A673 (cell line): ENCODE data around the gene CFAP46. TPM values are rescaled to one million over a fixed set of nuclear protein-coding genes. Genes with fewer than 3 reads are reported as not detected.

ENCODE experiments used
- BruUV-seq: library from RNA; stranded (reverse); fragments of 400-500 nt; replicated peaks from 2 replicates; lab custom pipeline; 2021; lab: Mats Ljungman, UMichigan
- CTCF ChIA-PET: fragments of 300-600 bp; sonication (Branson Sonifier 250); formaldehyde crosslinking; loops from one replicate; lab custom pipeline; 2022; ENCODE audit warnings: antibody characterized with exemption; lab: Charles Lee
- POLR2A ChIA-PET: fragments of 300-600 bp; sonication (Branson Sonifier 250); formaldehyde crosslinking; loops from one replicate; lab custom pipeline; 2022; ENCODE audit warnings: antibody characterized with exemption; ENCODE audit not compliant: low non-redundant PET; lab: Charles Lee
- DNase-seq: peaks from one replicate; pipeline ENCODE4 v3.0.0-alpha.2; 2015; ENCODE audit warnings: low spot score
- H3K27ac ChIP-seq: fragments of 200-600 bp; sonication (generic); 2 replicates; pipeline ENCODE4 v1.5.1; 2016; ENCODE audit warnings: mixed run types, low read depth, mild to moderate bottlenecking, mixed read lengths, antibody characterized with exemption, low read length; ENCODE audit not compliant: poor library complexity, severe bottlenecking
- H3K27me3 ChIP-seq: fragments of 200-600 bp; sonication (generic); replicated peaks from 2 replicates; pipeline ENCODE4 v1.6.1; 2017; ENCODE audit warnings: mixed run types, low read depth, mild to moderate bottlenecking, mixed read lengths, antibody characterized with exemption, low read length; ENCODE audit not compliant: insufficient read depth, poor library complexity
- H3K36me3 ChIP-seq: fragments of 200-600 bp; sonication (generic); 2 replicates; pipeline ENCODE4 v1.6.1; 2016; ENCODE audit warnings: mixed run types, mild to moderate bottlenecking, mixed read lengths, antibody characterized with exemption, low read length; ENCODE audit not compliant: insufficient read depth, poor library complexity, severe bottlenecking
- H3K4me1 ChIP-seq: fragments of 200-600 bp; sonication (generic); 2 replicates; pipeline ENCODE4 v1.6.1; 2017; ENCODE audit warnings: mixed run types, mild to moderate bottlenecking, mixed read lengths, antibody characterized with exemption, low read length; ENCODE audit not compliant: insufficient read depth, poor library complexity, severe bottlenecking
- H3K4me3 ChIP-seq: fragments of 200-600 bp; sonication (generic); 2 replicates; pipeline ENCODE4 v1.5.1; 2016; ENCODE audit warnings: low read depth, mixed run types, mild to moderate bottlenecking, mixed read lengths, low read length; ENCODE audit not compliant: poor library complexity, severe bottlenecking
- H3K9me3 ChIP-seq: fragments of 200-600 bp; sonication (generic); 2 replicates; pipeline ENCODE4 v1.6.1; 2016; ENCODE audit warnings: mixed run types, low read depth, mild to moderate bottlenecking, mixed read lengths, antibody characterized with exemption, low read length; ENCODE audit not compliant: poor library complexity, severe bottlenecking
- EZH2 ChIP-seq: fragments of 200-600 bp; sonication (generic); IDR thresholded peaks from 2 replicates; pipeline ENCODE4 v1.6.1; 2017; ENCODE audit warnings: borderline replicate concordance, low read depth, mild to moderate bottlenecking, mixed read lengths, antibody characterized with exemption, low read length; ENCODE audit not compliant: poor library complexity, severe bottlenecking
- intact Hi-C: fragments of 100-400 bp; cut with micrococcal nuclease; formaldehyde crosslinking; loops from one replicate; pipeline ENCODE4 v1.10.0; 2022; ENCODE audit not compliant: unreplicated experiment
- total RNA-seq: library from RNA; stranded (reverse); gene quantifications from 2 replicates; pipeline ENCODE4 v1.2.3, GENCODE V29; 2021
- TF ChIP-seq, protein P1 (sequence below): fragments of 300-800, 200-600 bp; sonication (generic); conservative IDR thresholded peaks from 2 replicates; pipeline ENCODE4 v1.5.1; 2017; ENCODE audit warnings: low read depth, mild to moderate bottlenecking, antibody characterized with exemption, low read length, moderate library complexity, mixed read lengths

The CFAP46 gene
- total RNA-seq, 1 experiment from 2014 or later = 1.9 TPM

DNA sequence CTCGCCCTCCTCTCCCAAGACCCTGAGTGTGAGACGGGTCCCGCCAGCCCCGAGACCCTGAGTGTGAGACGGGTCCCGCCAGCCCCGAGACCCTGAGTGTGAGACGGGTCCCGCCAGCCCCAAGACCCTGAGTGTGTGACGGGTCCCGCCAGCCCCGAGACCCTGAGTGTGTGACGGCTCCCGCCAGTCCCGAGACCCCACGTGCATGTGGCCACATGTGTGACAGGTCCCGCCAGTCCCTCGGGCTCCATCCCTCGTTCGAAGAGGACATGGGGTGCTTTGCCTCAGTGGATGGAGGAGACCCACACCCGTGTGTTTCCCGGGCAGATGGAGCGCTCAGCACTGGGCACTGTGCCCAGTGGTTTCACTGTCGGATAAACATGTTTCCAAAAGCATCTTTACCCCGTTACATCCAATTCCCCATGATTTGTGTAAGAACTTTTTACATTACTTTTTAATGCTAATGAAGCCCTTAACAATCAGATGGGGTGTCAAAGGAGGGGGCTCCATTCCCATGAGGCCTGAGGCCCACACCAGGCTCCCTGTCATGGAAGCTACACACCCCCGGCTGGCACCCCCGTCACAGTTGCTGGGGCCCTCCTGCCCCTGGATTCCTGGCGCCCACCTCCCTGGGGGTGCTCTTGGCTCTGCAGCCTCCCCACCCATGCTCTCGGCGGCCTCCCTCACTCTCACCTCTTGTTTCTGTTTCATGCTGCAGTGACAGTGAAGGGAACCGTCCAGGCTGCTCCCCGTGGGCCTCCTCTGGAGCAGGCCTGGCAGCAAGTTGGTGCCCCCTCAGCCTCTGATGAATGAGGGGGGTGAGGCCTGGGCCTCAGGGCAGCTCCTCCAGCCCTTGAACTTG is 48.5 kb upstream of the CFAP46 start:
- TF ChIP-seq EZH2 = no peak
- TF ChIP-seq, protein P1, sequence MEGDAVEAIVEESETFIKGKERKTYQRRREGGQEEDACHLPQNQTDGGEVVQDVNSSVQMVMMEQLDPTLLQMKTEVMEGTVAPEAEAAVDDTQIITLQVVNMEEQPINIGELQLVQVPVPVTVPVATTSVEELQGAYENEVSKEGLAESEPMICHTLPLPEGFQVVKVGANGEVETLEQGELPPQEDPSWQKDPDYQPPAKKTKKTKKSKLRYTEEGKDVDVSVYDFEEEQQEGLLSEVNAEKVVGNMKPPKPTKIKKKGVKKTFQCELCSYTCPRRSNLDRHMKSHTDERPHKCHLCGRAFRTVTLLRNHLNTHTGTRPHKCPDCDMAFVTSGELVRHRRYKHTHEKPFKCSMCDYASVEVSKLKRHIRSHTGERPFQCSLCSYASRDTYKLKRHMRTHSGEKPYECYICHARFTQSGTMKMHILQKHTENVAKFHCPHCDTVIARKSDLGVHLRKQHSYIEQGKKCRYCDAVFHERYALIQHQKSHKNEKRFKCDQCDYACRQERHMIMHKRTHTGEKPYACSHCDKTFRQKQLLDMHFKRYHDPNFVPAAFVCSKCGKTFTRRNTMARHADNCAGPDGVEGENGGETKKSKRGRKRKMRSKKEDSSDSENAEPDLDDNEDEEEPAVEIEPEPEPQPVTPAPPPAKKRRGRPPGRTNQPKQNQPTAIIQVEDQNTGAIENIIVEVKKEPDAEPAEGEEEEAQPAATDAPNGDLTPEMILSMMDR = no peak
- no TSS peak for BruUV-seq
- H3K4me1 ChIP-seq = no peaks in the 10 kb centered on the region
- H3K36me3 ChIP-seq = no peaks in the 10 kb centered on the region
- H3K27ac ChIP-seq = no peak overlapping the region
- DNase-seq = no peak
- intact Hi-C loops = no loop called here
- CTCF ChIA-PET = no interaction called here
- H3K4me3 ChIP-seq = no peak overlapping the region
- H3K27me3 ChIP-seq = no peaks in the 10 kb centered on the region
- POLR2A ChIA-PET = no interaction called here
- H3K9me3 ChIP-seq = no peaks in the 10 kb centered on the region

DNA sequence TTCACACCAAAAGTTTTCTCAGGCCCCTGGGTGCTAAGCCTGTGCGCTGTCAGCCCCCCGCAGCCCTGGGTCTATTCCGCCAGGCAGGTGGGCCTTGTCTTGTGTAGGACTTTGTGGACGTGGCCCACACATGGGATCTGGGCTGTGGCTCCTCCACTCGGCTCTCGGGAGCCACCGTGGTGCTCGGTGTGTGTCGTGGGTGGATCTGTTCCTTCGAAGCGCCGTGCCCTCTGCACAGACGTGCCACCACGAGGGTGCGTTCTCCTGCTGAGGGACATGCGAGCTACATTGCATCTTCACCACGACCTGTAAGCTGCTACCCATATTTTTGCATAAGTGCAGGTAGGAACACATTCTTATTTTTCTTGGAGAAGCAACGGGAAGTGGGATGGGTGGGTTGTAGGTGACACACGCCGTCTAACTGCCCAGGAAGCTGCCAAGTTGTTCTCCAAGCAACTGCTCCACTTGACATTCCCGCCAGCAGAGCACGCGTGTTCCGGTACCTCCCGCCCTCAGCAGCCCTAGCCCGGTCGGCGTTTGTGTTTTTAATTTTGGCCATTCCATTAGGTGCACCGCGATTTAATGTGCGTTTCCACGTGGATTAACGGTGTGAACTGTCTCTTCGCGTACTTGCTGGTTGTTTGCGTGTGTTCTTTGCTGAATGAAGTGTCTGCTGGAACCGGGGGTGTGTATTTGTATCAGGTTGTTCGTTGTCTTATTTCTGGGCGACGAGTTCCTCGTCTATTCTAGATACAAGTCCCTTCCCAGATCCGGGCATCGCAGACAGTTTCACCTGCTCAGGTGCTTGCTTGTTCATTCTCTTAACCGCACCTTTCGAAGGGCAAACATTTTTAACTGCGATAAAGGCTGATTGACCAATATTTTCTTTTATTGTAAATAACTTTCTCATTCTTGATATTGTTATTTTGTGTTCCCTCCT is 47.4 kb upstream of the CFAP46 start:
- no TSS peak for BruUV-seq
- no peaks in the 10 kb centered on the region for H3K27me3 ChIP-seq
- ChIA-PET POLR2A (no interaction called here), CTCF (no interaction called here)
- DNase-seq = no peak
- H3K9me3 ChIP-seq = no peaks in the 10 kb centered on the region
- intact Hi-C loops = no loop called here
- TF ChIP-seq, protein P1 = no peak
- no peak for TF ChIP-seq EZH2
- no peak overlapping the region for H3K4me3 ChIP-seq
- no peaks in the 10 kb centered on the region for H3K36me3 ChIP-seq
- no peaks in the 10 kb centered on the region for H3K4me1 ChIP-seq
- no peak overlapping the region for H3K27ac ChIP-seq

DNA sequence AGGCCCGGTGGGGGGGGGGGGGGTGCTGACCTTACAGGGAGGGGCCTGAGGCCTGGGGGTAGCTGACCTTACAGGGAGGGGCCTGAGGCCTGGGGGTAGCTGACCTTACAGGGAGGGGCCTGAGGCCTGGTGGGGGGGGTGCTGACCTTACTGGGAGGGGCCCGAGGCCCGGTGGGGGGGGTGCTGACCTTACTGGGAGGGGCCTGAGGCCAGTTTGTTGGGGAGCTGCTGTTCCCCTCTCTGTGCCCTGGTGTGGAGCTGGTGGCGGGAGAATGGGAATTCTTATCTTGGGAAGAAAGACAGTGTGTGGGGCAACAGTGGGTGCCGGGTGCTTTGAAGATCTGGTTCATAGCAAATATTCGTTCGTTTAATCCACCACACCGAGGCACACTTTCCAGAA is 46.6 kb upstream of the CFAP46 start:
- no peak for DNase-seq
- CTCF ChIA-PET = no interaction called here
- peaks cover 4% of the 10 kb centered on the region for H3K27me3 ChIP-seq
- no peaks in the 10 kb centered on the region for H3K36me3 ChIP-seq
- no peaks in the 10 kb centered on the region for H3K9me3 ChIP-seq
- POLR2A ChIA-PET = no interaction called here
- no peak for TF ChIP-seq EZH2
- TF ChIP-seq, protein P1 = no peak
- no TSS peak for BruUV-seq
- H3K4me1 ChIP-seq = no peaks in the 10 kb centered on the region
- intact Hi-C loops = no loop called here
- no peak overlapping the region for H3K4me3 ChIP-seq
- H3K27ac ChIP-seq = no peak overlapping the region
